AML-193 (cell line): ENCODE data around the gene SLC2A3.
A peak's percentile ranks its signal among the peaks of the same experiment; 100 is the strongest.
"Not testable (repeated sequence)": the region's sequence is repeated elsewhere in the genome, so short reads cannot be mapped to it uniquely, and the experiment has no call there.

Source experiments
- DNase-seq, 2 experiments: peaks; one replicate each; lab custom pipeline; 2025; lab: John Stamatoyannopoulos, UW

Gene SLC2A3

DNA sequence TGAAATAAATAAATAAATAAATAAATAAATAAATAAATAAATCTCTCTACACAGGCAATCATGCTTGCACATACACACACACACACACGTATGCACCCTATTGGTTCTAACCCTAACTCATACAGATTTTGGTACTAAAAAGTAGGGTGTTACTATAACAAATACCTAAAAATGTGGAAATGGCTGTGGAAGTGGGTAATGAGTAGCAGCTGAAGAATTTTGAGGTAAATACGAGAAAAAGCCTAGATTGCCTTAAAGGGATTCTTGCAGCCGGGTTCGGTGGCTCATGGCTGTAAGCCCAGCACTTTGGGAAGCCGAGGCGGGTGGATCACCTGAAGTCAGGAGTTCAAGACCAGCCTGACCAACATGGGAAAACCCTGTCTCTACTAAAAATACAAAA lies 15.7 kb upstream of the SLC2A3 start:
- no peak for DNase-seq

DNA sequence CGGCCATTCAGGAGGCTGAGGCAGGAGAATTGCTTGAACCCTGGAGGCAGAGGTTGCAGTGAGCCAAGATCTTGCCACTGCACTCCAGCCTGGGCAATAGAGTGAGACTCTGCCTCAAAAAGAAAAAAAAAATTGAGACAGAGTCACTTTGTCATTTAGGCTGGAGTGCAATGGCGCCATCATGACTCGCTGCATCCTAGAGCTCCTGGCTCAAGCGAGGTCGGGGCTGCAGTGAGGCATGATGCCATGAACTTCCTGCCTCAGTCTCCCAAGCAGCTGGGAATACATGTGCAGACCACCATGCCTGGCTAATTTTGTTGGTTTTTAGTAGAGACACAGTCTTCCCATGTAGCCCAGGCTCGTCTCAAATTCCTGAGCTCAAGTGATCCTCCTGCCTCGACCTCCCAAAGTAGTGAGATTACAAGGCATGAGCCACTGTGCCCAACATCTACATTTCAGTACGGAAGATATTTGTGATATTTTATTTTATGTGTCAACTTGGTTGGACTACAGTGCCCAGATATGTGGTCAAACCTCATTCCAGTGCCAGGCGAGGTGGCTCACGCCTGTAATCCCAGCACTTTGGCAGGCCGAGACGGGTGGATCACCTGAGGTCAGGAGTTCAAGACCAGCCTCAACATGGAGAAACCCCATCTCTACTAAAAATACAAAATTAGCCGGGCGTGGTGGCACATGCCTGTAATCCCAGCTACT lies 14.4 kb upstream of the SLC2A3 start:
- DNase-seq: not testable (repeated sequence)

DNA sequence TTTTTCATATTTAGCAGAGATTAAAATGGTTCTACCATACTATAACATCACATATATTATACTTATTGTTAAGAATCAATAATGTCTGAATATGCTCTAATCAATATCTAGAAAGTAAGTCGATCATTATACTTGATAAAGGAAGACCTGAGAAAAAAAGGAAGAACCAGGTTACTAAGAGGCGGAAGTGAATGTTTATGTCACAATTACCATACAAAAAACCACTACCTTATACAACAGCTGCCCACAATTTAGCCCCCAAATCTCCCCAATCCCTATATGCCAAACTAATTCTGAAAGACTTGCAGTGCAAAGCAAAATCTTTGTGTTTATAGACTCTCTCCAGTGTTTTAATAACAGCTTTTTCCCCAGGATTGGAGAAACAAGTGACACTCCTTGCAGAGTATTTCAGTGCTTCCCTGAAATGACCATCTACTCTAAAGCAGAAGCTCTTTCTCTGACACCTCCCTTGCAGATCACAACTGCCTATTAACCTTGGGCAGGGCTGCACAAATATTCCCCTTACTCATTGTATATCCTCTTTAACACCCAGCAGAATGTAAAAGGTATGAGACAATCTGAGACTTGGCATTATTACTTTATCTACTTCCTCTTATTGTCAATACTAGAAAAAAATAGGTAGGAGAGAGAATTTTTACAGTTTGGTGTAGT lies 12.7 kb upstream of the SLC2A3 start:
- DNase-seq: peak; percentile 72 to 76

DNA sequence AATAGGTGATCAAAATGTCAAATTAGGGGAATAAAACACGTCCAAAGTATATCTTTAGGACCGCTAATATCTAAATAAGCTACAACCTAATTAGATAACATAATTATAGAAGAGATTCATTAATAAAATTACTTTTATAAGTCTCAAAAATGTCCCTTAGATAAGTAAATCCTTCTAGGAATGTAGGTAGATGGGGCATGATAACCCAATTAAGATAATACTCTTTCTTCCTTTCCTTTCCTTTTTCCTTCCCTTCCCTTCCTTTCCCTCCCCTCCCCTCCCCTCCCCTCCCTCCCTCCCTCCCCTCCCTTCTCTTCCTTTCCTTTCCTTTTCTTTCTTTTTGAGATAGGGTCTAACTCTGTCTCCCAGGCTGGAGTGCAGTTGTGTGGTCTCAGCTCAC lies 11.0 kb upstream of the SLC2A3 start:
- no peak for DNase-seq

DNA sequence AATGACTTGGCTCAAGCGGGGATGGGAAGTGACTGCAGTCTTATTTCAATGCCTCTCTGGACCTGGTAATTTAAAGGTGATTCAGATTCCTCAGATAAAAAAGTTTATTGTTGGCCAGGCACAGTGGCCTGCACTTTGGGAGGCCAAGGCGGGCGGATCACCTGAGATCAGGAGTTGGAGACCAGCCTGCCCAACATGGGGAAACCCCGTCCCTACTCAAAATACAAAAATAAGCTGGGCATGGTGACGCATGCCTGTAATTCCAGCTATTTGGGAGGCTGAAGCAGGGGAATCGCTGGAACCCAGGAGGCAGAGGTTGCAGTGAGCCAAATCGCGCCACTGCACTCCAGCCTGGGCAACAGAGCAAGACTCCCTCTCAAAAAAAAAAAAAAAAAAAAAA lies 8.8 kb upstream of the SLC2A3 start:
- DNase-seq: not testable (repeated sequence)

DNA sequence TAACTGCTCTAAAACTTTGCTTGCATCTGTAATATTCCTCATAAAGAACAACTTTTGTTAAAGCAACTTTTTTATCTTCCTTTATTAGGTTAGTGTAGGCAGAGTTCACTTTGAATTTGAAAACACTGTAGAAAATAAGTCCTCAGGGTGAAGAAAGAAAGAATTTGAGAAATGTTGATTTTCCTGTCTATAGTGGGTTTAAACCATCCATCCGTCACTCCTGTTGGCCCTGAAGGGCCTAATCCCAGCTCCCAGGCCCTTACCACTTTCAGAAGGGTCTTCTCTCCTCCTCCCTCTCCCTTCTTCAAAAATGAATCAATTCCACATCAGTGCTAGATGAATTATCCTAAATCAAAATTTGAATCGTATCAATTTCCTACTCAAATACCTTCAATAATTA lies 4.9 kb upstream of the SLC2A3 start:
- DNase-seq: no peak

DNA sequence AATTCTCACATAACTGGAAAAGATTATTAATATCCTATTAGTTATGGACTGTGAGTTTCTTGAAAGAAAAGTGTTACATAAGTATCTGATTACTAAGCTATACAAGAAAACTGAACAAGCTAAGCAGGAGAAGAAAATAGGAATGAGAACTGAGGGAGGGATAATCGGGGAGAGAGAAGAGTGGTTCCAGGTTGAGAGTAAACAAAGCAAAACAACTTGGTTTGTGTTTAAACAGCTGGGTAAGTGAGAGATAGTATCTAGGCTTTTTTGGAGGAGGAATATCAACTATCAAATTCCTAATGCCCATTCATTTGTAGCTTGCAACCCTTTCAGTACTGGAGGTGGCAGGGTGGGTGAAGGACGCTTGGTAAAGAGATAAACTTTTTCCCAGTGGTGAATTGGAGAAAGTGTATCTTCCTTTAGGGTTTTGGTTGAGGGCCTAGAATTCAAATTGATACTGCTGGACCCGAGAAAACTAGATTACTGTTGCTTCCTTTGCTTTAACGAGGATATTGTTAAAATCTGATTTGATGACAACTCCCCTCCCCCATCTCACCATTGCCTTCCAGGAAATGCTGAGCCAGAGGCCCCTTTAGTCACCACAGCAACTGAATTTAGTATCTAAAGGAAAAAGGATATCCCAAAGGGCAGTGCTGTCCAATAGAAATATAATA lies 2.0 kb upstream of the SLC2A3 start:
- no peak for DNase-seq

DNA sequence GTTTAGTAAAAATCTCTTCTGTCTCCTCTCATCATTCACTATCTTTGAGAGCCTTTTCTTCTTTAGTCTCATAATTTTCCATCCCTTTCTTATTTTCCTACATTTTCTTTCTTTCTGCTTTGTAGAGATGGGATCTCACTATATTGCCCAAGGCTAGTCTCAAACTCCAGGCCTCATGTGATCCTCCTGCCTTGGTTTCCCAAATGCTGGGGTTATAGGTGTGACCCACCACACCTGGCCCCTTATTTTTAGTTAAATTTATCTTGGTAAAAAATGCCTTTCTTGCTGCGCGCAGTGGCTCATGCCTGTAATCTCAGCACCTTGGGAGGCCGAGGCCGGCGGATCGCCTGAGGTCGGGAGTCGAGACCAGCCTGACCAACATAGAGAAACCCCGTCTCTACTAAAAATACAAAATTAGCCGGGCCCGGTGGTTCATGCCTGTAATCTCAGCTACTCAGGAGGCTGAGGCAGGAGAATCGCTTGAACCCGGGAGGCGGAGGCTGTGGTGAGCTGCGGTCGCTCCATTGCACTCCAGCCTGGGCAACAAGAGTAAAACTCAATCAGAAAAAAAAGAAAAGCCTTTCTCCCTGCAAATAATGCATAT lies 996 bp downstream of the SLC2A3 start:
- DNase-seq: no peak

DNA sequence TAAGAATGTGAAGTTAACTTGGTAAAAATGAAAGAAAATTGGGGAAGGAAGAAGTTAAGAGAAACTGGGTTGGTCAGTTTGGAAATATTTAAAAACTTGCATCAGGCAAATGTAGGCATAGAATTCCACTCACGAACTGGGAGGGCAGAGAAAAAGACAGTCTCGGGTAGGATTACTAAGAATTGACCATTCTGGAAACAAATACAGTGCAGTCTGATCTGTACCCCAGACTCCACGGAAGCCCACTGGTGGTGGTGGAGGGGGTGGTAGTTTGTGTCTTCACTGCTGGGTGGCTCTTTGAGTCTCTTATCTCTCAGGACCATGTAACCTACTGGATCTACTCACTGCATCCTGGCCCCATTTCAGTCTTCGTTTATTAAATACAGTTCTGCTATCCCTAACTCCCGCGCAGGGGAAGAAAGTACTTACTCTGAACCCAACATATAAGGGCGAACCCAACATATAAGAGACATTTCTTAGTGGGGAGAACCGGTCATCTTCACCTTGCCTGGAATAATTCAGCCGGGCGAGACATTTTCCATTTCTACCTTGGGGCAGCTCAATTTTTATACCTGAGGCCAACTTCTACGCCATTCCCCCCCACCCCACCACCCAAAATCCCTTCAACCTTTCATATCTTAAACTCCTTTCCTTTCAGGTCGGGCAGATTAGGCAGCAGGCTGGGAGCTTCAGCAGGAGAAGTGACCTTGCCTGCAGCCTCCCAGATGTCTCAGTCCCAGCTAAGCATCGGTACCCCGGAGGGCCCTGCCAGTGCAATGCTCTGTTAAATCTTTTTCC lies 1.7 kb downstream of the SLC2A3 start:
- no peak for DNase-seq

DNA sequence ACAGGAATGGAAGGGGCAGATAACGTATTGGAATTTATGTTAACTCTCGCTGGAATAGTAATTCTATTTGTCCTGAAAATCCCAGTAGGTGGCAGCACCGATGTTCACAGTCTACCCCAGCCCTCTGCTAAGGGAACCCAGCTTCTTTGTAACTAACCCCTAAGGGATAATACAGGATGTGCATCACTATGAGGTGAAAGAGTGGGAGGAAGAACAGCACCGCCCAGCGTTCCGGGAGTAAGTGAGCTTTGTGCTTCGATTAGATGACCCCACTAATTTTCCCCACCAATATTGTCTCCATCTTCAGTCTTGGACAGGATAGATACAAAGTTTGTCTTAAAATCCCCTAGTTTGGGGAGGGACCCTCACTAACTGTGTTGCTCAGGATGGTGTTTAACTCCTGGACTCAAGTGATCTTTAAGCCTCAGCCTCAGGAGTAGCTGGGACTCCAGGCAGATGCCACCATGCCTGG lies 2.7 kb downstream of the SLC2A3 start:
- peak; percentile 91 to 95 for DNase-seq

DNA sequence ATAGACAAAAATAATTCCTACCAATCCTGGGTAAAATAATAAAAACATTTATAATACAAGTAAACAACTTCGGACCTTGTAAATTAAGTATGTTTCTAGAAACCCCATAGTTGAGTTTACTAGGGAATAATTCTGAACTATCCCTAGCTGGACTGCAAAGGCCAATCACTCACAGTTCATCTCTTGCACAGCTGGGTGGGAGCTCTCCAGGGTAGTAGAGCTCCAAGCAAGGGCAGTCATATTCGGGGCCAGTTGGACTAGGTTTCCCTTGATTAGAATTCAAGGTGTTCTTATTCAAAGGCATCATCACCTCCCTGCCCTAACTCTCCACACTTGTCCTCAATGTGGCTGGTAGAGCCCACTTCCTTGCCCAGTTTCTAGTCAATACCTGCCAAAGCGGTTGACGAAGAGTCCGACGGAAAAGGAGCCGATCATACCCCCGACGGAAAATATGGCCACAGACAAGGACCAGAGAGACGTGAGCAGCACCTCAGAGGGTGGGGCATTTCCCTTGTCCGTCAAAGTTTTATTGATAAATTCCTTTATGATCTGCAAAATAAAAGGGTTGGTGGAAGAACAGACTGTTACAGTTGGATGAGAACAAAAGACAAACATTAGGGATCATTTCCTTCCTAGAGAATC lies 3.3 kb downstream of the SLC2A3 start:
- not testable (repeated sequence) for DNase-seq

DNA sequence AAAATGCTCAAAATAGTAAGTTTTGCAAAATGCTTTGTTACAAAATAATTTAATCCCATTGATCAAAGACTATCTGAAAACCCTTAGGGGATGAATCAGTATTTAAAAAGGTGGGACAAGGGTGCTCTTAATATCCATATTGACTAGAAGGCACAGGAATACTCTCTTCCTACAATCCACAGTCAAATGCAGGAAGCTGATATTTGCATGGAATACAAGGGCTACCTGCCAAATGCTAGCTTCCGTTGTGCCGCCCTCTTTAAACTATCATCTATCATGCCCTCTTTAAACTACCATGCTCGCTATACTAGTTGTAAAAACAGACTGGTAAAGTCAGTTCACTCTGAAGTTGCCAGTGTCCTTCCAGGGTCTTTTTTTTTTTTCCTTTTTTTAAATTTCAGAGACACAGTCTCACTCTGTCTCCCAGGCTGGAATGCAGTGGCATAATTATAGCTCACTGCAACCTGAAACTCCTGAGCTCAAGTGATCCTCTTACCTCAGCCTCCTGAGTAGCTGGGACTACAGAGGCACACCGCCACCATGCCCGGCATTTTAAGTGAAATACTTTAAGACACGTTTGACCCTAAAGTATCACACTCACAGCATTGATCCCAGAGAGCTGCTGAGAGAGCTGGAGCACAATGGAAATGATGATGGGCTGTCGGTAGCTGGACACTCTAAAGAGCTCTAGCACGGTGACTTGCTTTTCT lies 6.7 kb downstream of the SLC2A3 start:
- DNase-seq: no peak

DNA sequence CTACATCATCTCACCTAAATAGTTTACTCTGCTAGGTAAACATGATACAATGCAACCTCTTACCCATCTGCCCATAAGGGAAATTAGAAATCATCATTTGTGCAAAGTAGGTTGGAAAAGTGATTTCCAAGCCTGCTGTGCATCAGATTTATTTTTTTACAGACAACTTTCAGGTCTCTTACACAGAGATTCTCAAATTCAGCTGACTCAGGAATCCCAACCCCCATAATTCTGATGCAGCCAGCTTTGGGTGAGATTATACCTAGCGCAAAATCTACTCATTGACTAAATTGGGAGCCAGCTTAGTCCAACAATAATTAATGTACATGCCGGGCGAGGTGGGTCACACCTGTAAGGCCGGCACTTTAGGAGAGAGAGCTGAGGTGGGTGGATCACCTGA lies 8.5 kb downstream of the SLC2A3 start:
- DNase-seq: no peak

DNA sequence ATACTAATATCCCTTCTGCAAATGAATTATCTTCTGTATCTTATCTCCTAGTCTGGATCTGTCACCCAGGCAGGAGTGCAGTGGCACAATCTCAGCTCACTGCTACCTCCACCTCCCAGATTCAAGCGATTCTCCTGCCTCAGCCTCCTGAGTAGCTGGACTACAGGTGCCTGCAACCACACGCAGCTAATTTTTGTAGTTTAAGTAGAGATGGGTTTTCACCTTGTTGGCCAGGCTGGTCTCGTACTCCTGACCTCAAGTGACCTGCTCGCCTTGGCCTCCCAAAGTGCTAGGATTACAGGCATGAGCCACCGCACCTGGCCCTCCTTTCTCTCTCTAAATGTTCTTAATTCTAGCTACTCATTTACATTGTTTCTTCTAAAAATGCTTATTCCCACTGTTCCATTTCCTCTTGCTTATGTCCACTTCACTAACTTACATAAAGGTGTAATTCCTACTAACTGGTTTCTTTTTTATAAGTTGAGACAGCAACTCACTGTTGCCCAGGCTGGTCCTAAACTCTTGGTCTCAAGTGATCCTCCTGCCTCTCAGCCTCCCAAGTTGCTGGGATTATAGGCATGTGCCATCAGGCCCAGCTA lies 9.8 kb downstream of the SLC2A3 start:
- not testable (repeated sequence) for DNase-seq

DNA sequence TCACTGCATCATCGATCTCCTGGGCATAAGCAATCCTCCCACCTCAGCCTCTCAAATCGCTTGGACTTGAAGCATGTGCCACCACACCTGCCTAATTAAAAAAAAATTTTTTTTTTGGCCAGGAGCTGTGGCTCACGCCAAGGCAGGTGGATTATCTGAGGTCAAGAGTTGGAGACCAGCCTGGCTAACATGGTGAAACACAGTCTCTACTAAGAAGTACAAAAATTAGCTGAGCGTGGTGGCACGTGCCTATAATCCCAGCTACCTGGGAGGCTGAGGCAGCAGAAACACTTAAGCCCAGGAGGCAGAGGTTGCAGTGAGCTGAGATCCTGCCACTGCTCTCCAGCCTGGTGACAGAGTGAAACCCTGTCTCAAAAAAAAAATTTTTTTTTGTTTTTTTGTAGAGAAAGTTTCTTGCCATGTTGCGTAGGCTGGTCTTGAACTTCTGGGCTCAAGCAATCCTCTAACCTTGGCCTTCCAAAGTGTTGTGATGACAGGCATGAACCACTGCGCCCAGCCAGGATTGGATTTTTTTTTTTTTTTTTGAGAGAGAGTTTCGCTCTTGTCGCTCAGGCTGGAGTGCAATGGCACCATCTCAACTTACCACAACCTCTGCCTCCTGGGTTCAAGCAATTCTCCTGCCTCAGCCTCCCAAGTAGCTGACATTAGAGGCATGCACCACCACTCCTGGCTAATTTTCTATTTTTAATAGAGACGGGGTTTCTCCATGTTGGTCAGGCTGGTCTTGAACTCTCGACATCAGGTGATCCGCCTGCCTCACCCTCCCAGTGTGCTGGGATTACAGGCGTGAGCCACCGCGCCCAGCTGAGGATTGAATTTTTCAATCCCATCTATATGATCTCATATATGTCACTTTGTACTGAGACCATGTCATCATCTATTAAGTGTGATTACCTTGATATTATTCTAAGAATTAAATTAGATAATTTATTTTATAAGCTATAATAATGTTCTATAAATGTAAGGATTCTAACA lies 12.4 kb downstream of the SLC2A3 start:
- DNase-seq: no peak

DNA sequence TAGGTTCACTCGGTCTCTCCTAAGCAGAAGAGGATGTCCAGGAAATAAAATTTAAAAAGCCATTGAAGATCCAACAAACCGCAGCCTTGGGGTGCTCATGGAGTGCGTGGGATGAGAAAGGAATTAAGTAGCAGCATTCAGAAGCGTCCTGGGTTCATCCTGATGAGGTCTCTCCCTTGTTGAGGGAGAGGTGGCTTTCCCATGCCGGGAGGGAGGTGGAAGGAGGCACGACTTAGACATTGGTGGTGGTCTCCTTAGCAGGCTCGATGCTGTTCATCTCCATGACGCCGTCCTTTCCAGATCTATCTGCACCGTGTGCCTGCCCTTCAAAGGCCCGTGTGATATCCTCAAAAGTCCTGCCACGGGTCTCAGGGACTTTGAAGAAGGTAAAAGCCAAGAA lies 14.8 kb downstream of the SLC2A3 start:
- DNase-seq: not testable (repeated sequence)

DNA sequence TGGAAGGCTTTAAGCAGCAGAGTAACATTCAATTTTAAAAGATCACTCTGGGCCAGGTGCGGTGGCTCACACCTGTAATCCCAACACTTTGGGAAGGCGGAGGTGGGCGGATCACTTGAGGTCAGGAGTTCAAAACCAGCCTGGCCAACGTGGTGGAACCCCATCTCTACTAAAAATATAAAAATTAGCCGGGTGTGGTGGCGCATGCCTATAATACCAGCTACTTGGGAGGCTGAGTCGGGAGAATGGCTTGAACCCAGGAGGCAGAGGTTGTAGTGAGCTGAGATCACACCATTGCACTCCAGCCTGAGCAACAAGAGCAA lies 17.8 kb downstream of the SLC2A3 start:
- not testable (repeated sequence) for DNase-seq

DNA sequence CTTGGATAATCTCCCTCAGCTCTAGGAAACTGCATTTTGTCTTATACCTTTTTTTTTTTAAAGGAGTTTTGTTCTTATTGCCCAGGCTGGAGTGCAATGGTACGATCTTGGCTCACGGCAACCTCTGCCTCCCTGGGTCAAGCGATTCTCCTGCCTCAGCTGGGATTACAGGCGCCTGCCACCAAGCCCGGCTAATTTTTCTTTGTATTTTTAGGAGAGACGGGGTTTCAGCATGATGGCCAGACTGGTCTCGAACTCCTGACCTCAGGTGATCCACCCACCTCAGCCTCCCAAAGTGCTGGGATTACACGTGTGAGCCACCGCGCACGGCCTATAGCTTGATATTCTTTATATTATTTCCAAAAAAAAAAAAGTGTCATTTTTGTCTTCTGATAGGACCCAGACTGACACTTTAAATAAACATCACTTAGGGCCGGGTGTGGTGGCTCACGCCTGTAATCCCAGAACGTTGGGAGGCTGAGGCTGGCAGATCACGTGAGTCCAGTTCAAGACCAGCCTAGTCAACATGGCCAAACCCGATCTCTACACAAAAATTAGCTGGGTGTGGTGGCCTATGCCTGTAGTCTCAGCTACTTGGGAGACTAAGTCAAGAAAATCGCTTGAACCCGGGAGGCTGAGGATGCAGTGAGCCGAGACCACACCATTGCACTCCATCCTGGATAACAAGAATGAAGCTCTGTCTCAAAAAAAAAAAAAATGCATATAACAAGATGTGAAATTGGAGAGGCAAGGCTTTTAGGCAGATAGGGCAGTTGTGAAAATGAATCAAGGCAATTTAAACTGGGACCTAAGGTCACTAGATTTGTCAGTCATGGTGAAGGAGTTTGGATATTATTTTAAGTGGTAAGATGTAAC lies 18.4 kb downstream of the SLC2A3 start:
- DNase-seq: no peak
